GM12878 (cell line): ENCODE results near the gene DDX52. TPM values are rescaled to one million over a fixed set of nuclear protein-coding genes. Genes with fewer than 3 reads are reported as not detected.

Source experiments
- ATAC-seq: fragments of 200-7000 bp; cut with Tn5 transposase; 3 replicates; pipeline ENCODE4 v1.9.1; 2020; ENCODE audit warnings: mild to moderate bottlenecking, moderate library complexity
- BruUV-seq: library from RNA; stranded (reverse); fragments of 400-500 nt; replicated peaks from 2 replicates; lab custom pipeline; 2021; lab: Mats Ljungman, UMichigan
- CTCF ChIA-PET: fragments of 300-600 bp; sonication (Branson Sonifier 250); formaldehyde crosslinking; extraction: SDS; loops from one replicate; lab custom pipeline; 2021; ENCODE audit warnings: inconsistent platforms; lab: Yijun Ruan, JAX
- POLR2A ChIA-PET: fragments of 350-600 bp; formaldehyde crosslinking; extraction: SDS; loops from one replicate; lab custom pipeline; 2021; ENCODE audit warnings: inconsistent platforms; lab: Charles Lee
- RAD21 ChIA-PET: fragments of 300-600 bp; sonication (Branson Sonifier 250); formaldehyde crosslinking; loops from one replicate; lab custom pipeline; 2023; ENCODE audit warnings: antibody characterized with exemption; ENCODE audit not compliant: unreplicated experiment; lab: Charles Lee
- SMC1A ChIA-PET: fragments of 300-600 bp; sonication (Branson Sonifier 250); formaldehyde crosslinking; loops from one replicate; lab custom pipeline; 2023; ENCODE audit not compliant: unreplicated experiment, uncharacterized antibody; lab: Charles Lee
- DNase-seq: peaks from one replicate; pipeline ENCODE4 v3.0.0-alpha.2; 2011; ENCODE audit warnings: low read depth, low spot score
- FAIRE-seq: peaks from 3 replicates; lab custom pipeline; 2011; peaks lifted over from hg19 to GRCh38; lab: Jason Lieb, UNC
- H2AFZ ChIP-seq: 2 replicates; pipeline ENCODE4 v1.6.0; 2011; ENCODE audit warnings: low read depth, low read length, control low read depth; ENCODE audit not compliant: control insufficient read depth
- H3K27ac ChIP-seq: 2 replicates; pipeline ENCODE4 v1.5.1; 2011; ENCODE audit warnings: control low read depth; ENCODE audit not compliant: control insufficient read depth, insufficient read depth
- H3K27me3 ChIP-seq, 2 experiments: replicated peaks in 1 of 2; 2 replicates each; pipeline versions ENCODE4 v1.6.0 to v1.6.1; 2011; ENCODE audit warnings: low read length in 1 of 2; ENCODE audit not compliant: control insufficient read depth in 2 of 2, insufficient read depth in 2 of 2
- H3K36me3 ChIP-seq, 2 experiments: 2 replicates each; pipeline ENCODE4 v1.5.1; 2011; ENCODE audit warnings: low read length in 1 of 2; ENCODE audit not compliant: control insufficient read depth in 2 of 2, insufficient read depth in 2 of 2
- H3K4me1 ChIP-seq: 2 replicates; pipeline ENCODE4 v1.6.1; 2011; ENCODE audit warnings: mild to moderate bottlenecking, low read length, moderate library complexity, mixed read lengths; ENCODE audit not compliant: control insufficient read depth, insufficient read depth
- H3K4me2 ChIP-seq: 2 replicates; pipeline ENCODE4 v1.6.0; 2011; ENCODE audit warnings: control low read depth; ENCODE audit not compliant: control insufficient read depth, insufficient read depth
- H3K4me3 ChIP-seq: fragments of 200-600 bp; sonication (generic); 2 replicates; pipeline ENCODE4 v1.5.1; 2016
- H3K79me2 ChIP-seq: 2 replicates; pipeline ENCODE4 v1.6.0; 2011; ENCODE audit warnings: low read length; ENCODE audit not compliant: control insufficient read depth, insufficient read depth
- H3K9ac ChIP-seq: 2 replicates; pipeline ENCODE4 v1.8.0; 2011; ENCODE audit warnings: low read length, control low read depth, mixed read lengths; ENCODE audit not compliant: control insufficient read depth, insufficient read depth
- H3K9me3 ChIP-seq: replicated peaks from 3 replicates; pipeline ENCODE4 v1.5.1; 2011; ENCODE audit warnings: mild to moderate bottlenecking, low read length; ENCODE audit not compliant: control insufficient read depth, insufficient read depth
- H4K20me1 ChIP-seq: 2 replicates; pipeline ENCODE4 v1.6.0; 2011; ENCODE audit not compliant: control insufficient read depth, insufficient read depth
- BRCA1 ChIP-seq: IDR thresholded peaks from 2 replicates; pipeline ENCODE4 v1.6.1; 2011; ENCODE audit warnings: low read depth, low read length, improper control_type of control experiment
- CBFB ChIP-seq: IDR thresholded peaks from 2 replicates; pipeline ENCODE4 v1.6.1; 2016; ENCODE audit warnings: antibody characterized with exemption, low read depth
- CHD1 ChIP-seq: IDR thresholded peaks from 2 replicates; pipeline ENCODE4 v1.6.1; 2012; ENCODE audit warnings: low read depth, low read length, improper control_type of control experiment
- E2F4 ChIP-seq: IDR thresholded peaks from 2 replicates; pipeline ENCODE4 v1.6.1; 2012; ENCODE audit warnings: low read depth, low read length, improper control_type of control experiment
- EZH2 ChIP-seq: IDR thresholded peaks from 2 replicates; pipeline ENCODE4 v1.6.1; 2012; ENCODE audit warnings: low read depth, mild to moderate bottlenecking, control low read depth, inconsistent platforms, low read length, borderline replicate concordance; ENCODE audit not compliant: control insufficient read depth
- GATAD2B ChIP-seq: fragments of 450-650 bp; conservative IDR thresholded peaks from 2 replicates; pipeline ENCODE4 v1.6.1; 2017; ENCODE audit warnings: low read depth, mild to moderate bottlenecking, moderate library complexity
- HDGF ChIP-seq: fragments of 450-650 bp; IDR thresholded peaks from 2 replicates; pipeline ENCODE4 v1.6.1; 2016; ENCODE audit warnings: antibody characterized with exemption
- HSF1 ChIP-seq: fragments of 150-350 bp; IDR thresholded peaks from 2 replicates; pipeline ENCODE4 v1.6.1; 2014; ENCODE audit warnings: mild to moderate bottlenecking, low read depth, low read length
- KAT2A ChIP-seq: conservative IDR thresholded peaks from 2 replicates; pipeline ENCODE4 v1.6.1; 2011; ENCODE audit warnings: low read depth, low read length; ENCODE audit not compliant: control insufficient read depth
- MXI1 ChIP-seq: fragments of 150-350 bp; IDR thresholded peaks from 2 replicates; pipeline ENCODE4 v1.6.1; 2011; ENCODE audit warnings: low read depth, mild to moderate bottlenecking, inconsistent platforms, low read length, improper control_type of control experiment
- NKRF ChIP-seq: fragments of 450-650 bp; conservative IDR thresholded peaks from 2 replicates; pipeline ENCODE4 v1.6.1; 2017; ENCODE audit warnings: mild to moderate bottlenecking, moderate library complexity
- NR2C1 ChIP-seq: fragments of 450-650 bp; IDR thresholded peaks from 2 replicates; pipeline ENCODE4 v1.6.1; 2017; ENCODE audit warnings: antibody characterized with exemption, mild to moderate bottlenecking, moderate library complexity
- RUNX3 ChIP-seq: IDR thresholded peaks from 2 replicates; pipeline ENCODE4 v1.6.1; 2012; ENCODE audit warnings: low read length, inconsistent platforms
- TCF12 ChIP-seq: IDR thresholded peaks from 2 replicates; pipeline ENCODE4 v1.6.1; 2011; ENCODE audit warnings: low read depth, mild to moderate bottlenecking, low read length
- ZZZ3 ChIP-seq: IDR thresholded peaks from 2 replicates; pipeline ENCODE4 v1.6.1; 2011; ENCODE audit warnings: low read depth; ENCODE audit not compliant: control insufficient read depth, insufficient read length
- WGBS: methylation state at CpG from one replicate; pipeline ENCODE4 v1.1.6; 2016; ENCODE audit warnings: low lambda C conversion rate; ENCODE audit not compliant: insufficient replicate concordance, insufficient coverage; ENCODE audit errors: missing lambda C conversion rate; 5-methylcytosine and 5-hydroxymethylcytosine counted together
- in situ Hi-C: fragments of 300-500 bp; cut with MboI; formaldehyde crosslinking; loops from 9 replicates; pipeline ENCODE4 v1.14.3; 2018; ENCODE audit warnings: mixed read lengths
- intact Hi-C: fragments of 100-400 bp; cut with micrococcal nuclease; formaldehyde crosslinking; loops from one replicate; pipeline ENCODE4 v1.14.2; 2022; ENCODE audit not compliant: unreplicated experiment
- polyA plus RNA-seq, 11 experiments: library from polyadenylated mRNA; depleted of rRNA in 4 of 11; unstranded in 6 of 11; stranded (reverse) in 5 of 11; fragments of >200 nt; fragmentation: Nextera tagmentation in 4 of 11; fragmentation: Illumina TruSeq in 1 of 11; extraction: Ambion mirVana in 4 of 11; extraction: Trizol in 1 of 11; gene quantifications; 1 replicate in 1 of 11; 2 replicates in 10 of 11; pipeline versions ENCODE4 v1.2.1 to v1.2.3, GENCODE V29; 2011 to 2016; ENCODE audit warnings: inconsistent platforms in 2 of 11, missing spikeins in 2 of 11, low read depth in 1 of 11
- total RNA-seq, 4 experiments: library from RNA; depleted of rRNA in 3 of 4; stranded (reverse); fragments of >200 nt in 3 of 4; fragmentation: Illumina TruSeq in 1 of 4; extraction: Trizol in 1 of 4; gene quantifications; 2 replicates each; pipeline versions ENCODE4 v1.2.1 to v1.2.3, GENCODE V29; 2013 to 2021

DDX52 gene
- total and polyA plus RNA-seq, 10 of the 15 experiments (the other 5 are each of a cell fraction or from before 2014, with no cell fraction given), result 14.8 to 49.7 (median 26.3) TPM

DNA sequence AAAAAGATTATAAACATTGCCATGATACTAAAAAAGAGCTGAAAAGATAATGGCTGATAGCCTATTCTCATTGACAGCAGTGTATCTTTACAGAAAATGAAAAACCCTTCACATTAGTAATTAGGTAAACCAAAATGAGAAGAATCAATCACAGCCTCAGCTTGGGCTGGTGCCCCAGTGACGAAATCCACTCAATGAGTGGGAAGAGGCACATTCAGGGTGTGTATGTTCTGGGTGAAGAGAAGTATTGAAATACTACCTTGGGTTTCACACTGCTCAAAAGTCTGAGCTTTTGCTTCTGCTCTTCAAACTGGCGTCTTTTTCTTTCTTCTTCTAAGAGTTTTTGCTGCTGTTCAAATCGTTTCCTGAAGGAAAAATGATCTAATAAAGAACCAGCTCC is 58.2 kb downstream of the DDX52 start:
- in situ Hi-C loops (no loop called here), intact Hi-C loops (no loop called here)
- Histone ChIP-seq H4K20me1 (no peaks in the 10 kb centered on the region; the same call in 1 of the 2 replicates), H2AFZ (no peak overlapping the region), H3K4me2 (no peak overlapping the region), H3K9ac (no peak overlapping the region), H3K9me3 (no peaks in the 10 kb centered on the region), H3K79me2 (peaks cover 1% of the 10 kb centered on the region; the same call in 1 of the 2 replicates), H3K4me3 (no peak overlapping the region), H3K36me3 (peaks cover 5 to 21% of the 10 kb centered on the region in 2 experiments), H3K27me3 (no peaks in the 10 kb centered on the region), H3K4me1 (no peaks in the 10 kb centered on the region), H3K27ac (no peak overlapping the region)
- ChIA-PET POLR2A (no interaction called here), SMC1A (interaction anchor here (0.9 to 1.1 kb wide), 3 partner anchors 11 to 28 kb away, joined by 3 read pairs; no protein-coding TSS in a partner anchor), CTCF (no interaction called here), RAD21 (interaction anchor here (1.2 kb wide), 2 partner anchors 57 to 231 kb away, joined by 3 to 4 read pairs; no protein-coding TSS in a partner anchor)
- WGBS, result 86% methylated on average over 3 of the region's 3 CpGs
- no peak for ATAC-seq
- no peak for TF ChIP-seq HDGF
- no peak for TF ChIP-seq CBFB
- TF ChIP-seq BRCA1, result no peak
- no peak for TF ChIP-seq TCF12
- no peak for TF ChIP-seq NR2C1
- no peak for TF ChIP-seq E2F4
- TF ChIP-seq KAT2A, result no peak
- TF ChIP-seq EZH2, result no peak
- no peak for TF ChIP-seq GATAD2B
- no peak for TF ChIP-seq CHD1
- TF ChIP-seq HSF1, result no peak
- no peak for TF ChIP-seq RUNX3
- TF ChIP-seq NKRF, result no peak
- TF ChIP-seq MXI1, result no peak
- TF ChIP-seq ZZZ3, result no peak
- BruUV-seq, result no TSS peak
- no peak for FAIRE-seq
- DNase-seq, result no peak
